ENCODE data around the gene NOLC1.
"Not testable (repeated sequence)": the region's sequence is repeated elsewhere in the genome, so short reads cannot be mapped to it uniquely, and the experiment has no call there.

DNA sequence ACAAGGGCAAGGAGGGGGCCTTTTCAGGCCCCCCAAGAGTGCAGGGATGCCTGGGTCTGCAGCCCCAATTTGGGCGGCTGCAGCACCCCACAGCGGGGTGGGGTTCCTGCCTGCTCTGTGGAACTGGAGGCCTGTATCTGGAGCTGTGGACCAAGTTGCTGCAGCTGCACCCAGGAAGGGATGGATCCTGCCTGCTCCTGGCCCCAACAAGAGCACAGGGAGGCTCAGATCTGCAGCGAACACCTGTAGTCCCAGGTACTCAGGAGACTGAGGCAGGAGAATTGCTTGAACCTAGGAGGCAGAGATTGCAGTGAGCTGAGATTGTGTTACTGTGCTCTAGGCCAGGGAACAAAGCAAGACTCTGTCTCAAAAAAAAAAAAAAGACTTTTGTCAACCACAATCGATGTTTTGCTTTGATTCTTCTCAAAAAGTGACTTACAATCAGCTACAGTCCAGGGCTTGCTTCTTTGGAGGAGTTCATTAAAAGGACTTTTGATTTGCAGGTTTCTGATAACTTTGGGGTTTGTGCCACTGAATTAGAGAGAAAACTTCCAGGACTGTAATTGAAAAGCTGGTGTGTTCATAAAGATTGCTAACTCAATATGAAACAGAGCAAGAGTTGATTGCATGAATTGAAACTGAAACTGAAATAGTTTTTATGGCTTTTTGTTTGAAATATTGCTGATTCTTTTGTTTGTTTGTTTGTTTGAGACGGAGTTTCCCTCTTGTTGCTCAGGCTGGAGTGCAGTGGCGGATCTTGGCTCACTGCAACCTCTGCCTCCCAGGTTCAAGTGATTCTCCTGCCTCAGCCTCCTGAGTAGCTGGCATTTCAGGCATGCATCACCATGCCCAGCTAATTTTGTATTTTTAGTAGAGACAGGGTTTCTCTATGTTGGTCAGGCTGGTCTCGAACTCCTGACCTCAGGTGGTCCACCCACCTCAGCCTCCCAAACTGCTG lies 37.0 kb downstream of the NOLC1 start:
- not testable (repeated sequence) for TF ChIP-seq POLR2A, POLR2AphosphoS5, EP300 (IDR thresholded peaks at IDR 0.05)
- TF ChIP-seq, protein P1, sequence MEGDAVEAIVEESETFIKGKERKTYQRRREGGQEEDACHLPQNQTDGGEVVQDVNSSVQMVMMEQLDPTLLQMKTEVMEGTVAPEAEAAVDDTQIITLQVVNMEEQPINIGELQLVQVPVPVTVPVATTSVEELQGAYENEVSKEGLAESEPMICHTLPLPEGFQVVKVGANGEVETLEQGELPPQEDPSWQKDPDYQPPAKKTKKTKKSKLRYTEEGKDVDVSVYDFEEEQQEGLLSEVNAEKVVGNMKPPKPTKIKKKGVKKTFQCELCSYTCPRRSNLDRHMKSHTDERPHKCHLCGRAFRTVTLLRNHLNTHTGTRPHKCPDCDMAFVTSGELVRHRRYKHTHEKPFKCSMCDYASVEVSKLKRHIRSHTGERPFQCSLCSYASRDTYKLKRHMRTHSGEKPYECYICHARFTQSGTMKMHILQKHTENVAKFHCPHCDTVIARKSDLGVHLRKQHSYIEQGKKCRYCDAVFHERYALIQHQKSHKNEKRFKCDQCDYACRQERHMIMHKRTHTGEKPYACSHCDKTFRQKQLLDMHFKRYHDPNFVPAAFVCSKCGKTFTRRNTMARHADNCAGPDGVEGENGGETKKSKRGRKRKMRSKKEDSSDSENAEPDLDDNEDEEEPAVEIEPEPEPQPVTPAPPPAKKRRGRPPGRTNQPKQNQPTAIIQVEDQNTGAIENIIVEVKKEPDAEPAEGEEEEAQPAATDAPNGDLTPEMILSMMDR (IDR thresholded peaks at IDR 0.05) = not testable (repeated sequence)

Data from suprapubic skin (tissue), 4 donors.